ENCODE measurements around the gene CD2BP2.
A peak's percentile ranks its signal among the peaks of the same experiment; 100 is the strongest.
"Not testable (repeated sequence)": the region's sequence is repeated elsewhere in the genome, so short reads cannot be mapped to it uniquely, and the experiment has no call there.

Gene CD2BP2

DNA sequence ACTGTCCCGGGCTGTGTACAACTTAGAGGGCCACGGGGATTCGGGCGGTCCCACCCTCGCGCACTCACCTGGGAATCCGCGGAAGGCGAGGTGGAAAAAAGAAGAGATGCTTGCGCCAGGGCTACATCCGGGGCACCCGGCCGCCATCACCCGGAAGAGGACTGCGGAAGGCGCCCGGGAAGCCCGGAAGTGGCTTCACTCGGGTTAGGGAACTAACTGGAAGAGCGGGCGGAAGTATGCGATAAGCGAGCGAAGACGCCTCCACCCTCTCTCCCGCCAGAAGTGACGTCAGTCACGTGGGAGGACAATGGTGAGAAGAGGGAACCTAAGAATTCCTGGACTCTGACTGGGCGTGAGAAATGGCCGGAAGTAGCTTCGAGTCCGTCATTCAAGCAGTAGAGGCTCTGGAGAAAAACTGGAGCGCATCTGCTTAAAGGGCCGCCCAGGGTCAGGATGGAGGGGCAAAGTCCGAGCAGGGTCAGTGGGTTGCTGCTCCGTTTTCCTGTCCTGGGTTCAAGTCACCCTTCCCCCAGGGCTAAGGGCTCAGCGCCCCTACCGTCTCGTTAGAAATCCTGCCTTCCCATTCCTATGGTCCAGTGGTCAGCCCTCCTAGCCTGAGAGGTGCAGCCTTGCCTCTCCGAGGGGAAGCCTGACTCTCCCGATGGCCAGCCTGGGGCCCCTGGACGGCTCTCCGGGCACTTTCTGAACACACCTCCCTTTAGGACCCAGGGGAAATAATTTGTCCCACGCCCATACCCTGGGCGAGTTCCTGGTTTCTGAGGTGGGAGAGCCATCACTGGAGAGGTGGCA is at the start of gene CD2BP2:
Gene CD2BP2 (minus strand): TSS at position 165 of the 810 bp plus-strand sequence. CDS start 627 bp downstream, outside the sequence.
- DNase-seq = peak; percentile 84 to 86

DNA sequence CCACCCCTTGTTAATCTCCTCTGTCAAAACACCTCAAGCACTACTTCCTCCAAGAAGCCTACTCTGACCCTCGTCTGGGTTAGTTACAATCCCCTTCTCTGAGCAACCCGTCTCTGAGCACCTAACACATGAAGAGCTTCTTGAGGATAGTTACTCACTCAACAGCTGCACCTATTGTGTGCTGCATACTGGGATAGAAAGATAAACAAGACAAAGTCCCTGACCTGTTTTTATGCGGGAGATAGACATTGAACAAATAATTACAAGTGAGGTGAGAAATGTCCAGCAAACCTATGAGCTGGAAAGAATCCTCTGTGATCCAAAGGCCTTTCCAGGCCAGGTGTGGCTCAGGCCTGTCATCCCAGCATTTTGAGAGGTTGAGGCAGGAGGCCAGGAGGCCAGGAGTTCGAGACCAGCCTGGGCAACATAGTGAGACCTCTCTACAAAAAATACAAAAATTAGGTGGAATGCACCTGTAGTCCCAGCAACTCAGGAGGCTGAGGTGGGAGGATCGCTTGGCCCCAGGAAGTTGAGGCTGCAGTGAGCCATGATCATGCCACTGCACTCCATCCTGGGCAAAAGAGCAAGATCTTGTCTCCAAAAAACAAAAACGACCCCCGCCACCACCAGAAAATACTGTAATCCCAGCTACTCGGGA is 46.8 kb upstream of the CD2BP2 start:
- DNase-seq = no peak

DNA sequence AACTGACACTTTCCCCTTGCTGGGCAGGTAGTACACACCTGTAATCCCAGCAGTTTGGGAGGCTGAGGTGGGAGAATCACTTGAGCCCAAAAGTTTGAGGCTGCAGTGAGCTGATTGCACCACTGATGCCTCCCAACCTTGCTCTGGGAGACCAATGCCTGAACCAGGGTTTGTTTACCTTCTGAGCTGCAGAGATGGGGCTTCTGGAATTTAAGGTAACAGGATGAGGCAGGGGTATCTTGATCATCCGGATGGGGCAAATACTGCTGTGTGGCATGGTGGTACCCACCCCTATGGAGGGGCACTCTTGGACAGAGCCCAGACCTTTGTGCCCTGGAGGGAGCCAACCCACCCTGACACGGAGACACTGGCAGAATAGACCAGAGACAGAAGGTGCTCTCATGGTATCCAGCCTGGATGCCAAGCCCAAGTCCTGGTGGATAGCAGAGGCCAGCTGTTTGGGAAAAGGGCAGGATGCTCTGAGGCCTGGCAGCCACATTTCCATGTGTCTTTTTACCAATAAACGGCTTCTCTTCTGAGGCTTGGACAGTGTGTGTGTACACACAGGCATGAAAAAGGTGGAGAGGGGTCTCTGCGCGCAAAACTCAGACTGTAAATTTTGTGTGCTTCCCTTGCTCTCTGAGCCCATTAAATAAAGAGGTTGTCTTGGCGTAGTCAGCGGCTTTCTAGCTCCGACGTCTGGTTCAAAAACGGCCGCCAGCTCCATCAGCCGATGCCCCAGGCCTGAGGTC is 44.5 kb upstream of the CD2BP2 start:
- DNase-seq = no peak

DNA sequence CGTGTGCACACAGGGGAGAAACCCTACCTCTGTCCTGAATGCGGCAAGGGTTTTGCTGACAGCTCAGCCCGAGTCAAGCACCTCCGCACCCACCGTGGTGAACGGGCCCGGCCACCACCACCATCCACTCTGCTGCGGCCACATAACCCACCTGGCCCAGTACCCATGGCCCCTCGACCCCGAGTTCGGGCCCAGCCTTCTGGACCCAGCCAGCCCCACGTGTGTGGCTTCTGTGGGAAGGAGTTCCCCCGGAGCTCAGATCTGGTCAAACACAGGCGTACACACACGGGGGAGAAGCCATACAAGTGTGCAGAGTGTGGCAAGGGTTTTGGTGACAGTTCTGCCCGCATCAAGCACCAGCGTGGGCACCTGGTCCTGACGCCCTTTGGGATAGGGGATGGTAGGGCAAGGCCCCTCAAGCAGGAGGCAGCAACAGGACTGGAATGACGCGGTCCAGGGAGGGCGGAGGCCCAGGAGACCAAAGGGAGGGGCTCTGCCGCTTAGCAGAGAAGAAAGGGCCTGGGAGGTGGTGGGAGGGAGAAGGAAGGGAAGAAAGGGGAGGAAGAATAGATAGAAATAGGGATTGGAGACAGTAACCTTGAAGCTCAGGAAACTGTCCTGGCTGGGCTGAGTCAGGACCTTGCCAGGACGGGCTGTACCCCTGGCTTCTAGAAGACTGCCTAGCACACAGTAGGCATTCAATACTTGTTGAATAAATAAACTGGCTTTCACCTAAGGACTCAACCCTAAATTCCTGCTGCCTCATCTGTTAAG is 43.7 kb upstream of the CD2BP2 start:
- DNase-seq = no peak

DNA sequence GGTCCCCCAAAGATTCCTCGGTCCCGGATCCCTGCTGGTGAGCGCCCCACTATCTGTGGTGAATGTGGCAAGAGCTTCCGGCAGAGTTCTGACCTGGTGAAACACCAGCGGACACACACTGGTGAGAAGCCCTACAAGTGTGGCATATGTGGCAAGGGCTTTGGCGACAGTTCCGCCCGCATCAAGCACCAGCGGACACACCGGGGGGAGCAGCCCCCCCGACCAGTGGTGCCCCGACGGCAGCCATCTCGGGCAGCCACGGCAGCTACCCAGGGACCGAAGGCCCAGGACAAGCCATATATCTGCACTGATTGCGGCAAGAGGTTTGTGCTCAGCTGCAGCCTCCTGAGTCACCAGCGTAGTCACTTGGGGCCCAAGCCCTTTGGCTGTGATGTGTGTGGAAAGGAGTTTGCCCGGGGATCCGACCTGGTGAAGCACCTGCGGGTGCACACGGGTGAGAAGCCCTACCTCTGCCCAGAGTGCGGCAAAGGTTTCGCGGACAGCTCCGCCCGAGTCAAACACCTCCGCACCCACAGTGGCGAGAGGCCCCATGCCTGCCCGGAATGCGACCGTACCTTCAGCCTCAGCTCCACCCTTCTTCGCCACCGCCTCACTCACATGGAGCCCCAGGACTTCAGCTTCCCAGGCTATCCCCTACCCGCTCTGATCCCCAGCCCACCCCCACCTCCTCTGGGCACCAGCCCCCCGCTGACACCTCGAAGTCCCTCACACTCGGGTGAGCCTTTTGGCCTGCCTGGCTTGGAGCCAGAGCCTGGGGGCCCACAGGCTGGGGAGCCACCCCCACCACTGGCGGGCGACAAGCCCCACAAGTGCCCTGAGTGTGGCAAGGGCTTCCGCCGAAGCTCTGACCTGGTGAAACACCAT is 42.9 kb upstream of the CD2BP2 start:
- DNase-seq = no peak

DNA sequence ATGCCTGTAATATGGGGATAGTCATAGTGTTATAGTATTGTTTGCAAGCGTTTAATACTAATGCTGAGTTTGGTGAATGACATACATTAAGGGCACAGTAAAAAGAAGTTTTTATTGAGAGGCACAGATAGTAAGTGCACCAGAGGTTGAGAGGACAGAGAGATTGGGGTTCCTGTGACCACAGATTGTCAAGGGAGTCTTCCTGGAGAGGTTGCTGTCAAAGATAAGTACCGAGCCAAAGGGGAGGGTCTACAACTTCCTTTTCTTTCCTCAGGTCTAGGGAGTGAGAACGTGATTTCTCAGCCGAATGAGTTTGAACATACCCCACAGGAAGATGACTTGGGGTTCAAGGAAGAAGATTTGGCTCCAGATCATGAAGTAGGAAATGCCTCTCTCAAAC is 41.9 kb upstream of the CD2BP2 start:
- no peak for DNase-seq

DNA sequence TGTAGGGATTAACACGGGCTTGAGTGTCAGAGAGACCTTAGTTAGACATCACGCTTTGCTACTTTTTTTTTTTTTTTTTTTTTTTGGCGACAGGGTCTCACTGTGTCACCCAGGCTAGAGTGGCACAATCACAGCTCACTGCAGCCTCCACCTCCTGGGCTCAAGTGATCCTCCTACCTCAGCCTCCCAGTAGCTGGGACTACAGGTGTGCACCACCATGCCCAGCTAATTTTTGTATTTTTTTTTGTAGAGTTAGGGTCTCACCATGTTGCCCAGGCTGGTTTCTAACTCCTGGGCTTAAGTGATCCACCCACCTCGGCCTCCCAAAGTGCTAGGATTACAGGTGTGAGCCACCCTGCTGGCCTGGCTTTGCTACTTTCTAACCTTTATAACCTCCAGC is 41.5 kb upstream of the CD2BP2 start:
- not testable (repeated sequence) for DNase-seq

DNA sequence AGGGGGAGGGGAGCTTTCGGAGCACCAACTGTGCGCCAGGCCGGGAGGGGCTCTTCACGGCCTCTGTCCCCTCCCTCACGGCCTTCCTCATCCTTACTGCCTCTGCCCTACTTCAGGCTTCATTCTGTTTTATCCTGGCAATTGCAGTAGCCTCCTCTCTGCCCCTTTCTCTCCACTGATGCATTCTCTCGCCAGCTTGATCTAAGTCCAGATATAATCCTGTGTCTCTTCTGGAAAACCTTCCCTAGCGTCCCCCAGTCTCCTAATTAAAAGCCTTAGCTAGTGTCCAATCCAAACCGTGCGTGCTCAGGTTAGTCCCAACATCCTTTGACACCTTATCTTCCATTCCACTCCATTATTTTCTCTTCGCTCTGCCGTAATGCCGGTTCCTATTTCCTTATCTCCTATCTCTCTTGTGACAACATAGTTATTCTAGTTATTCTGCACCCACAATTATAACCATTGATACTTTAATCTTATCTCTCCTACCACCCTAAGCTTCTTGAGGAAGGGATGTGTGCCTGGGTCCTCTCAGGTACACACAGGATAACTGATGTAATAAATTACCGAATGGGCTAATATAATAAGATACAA is 41.0 kb upstream of the CD2BP2 start:
- DNase-seq = no peak

DNA sequence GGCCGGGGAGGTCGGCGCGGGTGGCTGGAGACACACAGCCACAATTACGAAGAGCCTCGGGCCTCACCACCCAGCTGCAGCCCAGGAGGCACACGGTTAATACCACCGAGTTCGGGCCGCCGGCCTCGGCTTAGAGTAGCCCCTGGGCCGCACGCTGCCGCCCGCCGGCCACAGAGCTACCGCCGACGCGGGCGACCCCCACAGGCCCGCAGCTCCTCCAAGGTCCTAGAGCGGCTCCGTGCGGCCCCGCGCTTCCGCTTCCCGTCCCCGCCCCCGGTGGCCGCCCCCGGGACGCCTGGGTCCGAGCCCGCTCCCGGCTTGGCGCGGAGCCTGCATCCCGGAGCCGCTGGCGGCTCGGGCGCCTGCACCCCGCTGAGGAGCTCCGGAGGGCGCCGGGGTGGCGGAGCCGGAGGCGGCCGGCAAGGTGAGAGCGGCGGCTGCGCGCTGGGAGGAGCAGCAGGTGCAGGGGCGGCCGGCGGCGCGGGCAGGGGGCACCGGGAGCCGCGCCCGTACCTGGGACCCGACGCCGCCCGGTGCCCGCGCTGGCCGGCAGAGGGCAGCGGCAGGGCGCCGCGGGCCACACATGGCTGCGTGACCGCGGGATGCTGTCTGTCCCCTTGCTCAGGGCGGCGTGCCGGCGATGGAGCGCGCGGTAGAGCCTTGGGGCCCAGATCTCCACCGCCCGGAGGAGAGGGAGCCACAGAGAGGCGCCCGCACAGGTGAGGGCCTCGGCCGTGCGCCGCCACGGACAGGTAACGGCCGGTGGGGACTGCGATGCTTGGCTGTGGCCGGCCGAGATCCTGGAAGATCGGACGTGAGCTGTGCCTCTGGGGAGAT is 40.3 kb upstream of the CD2BP2 start, which contains the start of gene ZNF48:
Gene ZNF48 (plus strand): TSS at position 266 of the 837 bp plus-strand sequence. CDS start 375 bp downstream, at position 641.
- DNase-seq = peak; percentile 24 to 36

DNA sequence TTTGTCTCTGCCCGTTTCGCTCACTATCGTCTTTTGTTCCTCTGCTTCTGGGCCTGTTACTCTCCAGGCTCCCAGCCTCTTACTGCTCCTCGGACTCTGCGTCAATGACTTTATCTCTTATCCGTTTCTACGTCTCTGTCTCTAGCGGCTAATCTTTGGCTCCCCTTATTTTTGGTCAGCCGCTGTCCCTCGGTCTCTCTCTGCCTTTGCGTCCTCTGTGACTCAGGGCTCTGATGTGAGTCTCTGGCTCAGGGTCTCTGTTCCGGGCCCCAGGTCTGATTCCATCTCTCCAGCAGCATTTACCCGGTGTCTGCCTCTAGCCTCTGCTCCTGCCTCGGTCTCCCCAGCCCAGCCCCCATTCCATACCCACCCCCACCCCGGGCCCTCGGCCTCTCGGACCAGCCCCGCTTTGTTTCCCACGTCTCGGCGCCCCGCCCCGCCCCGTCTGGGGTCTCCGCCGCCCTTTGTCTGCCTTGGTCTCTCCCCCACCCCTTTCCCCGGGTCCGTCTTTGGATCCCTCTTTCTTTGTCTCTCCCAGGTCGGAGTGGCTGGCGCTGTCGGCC is 39.6 kb upstream of the CD2BP2 start:
- no peak for DNase-seq

DNA sequence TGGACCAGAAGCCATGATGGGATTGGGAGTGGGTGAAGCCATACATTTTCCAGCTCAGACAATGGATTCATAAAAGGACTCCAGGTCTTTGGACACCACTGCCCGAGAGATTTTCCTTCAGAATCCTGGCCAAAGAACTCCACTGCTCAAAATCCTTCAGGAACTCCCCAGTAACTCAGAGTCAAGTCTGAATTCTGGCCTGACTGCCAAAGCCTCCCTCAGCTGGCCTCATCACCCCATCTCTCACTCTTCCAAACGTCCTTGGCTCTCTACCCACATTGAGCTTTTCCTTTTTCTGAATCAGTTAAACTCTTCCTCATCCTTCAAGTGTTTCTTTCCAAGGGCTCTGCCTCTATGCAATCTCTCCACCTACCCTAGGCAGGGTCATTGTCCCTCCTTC is 28.4 kb upstream of the CD2BP2 start:
- DNase-seq = no peak

DNA sequence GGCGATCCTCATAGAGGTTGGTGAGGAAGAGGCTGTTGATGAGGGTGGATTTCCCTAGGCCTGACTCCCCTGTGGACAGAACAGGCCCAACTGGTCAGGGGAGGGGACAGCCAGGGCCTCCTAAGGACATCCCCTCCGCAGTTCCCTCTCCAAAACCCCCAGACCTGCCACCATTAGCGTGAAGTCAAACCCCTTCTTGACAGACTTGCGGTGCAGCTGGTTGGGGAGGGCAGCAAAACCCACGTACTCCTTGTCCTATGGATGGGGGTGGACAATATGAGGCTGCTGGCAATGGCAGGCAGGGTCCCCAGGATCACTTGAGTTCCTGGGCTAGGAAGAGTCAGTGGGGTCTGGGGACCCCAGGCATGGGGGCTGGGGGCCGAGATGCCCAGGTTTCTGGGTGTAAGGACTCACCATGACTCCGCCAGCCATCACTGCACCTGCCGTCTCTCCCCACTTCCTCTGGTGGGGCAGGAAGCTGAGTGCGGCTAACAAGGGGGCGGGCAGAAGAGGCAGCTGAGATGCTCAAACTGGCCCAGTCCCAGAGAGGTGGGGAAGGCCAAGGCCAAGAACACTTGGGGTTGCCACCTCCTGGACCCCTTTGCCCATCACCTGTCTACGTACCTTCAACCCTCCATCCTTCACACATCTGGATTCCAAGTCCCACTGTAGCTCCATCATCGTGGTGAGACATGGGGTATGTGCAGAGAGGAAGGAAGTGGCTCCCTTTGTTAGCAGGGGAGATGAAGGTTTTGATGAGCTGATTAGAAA is 27.2 kb upstream of the CD2BP2 start, which contains the start of gene SEPTIN1:
Gene SEPTIN1 (minus strand): TSS at position 451 of the 771 bp plus-strand sequence. CDS start 19 bp downstream, at position 432.
- DNase-seq = no peak

DNA sequence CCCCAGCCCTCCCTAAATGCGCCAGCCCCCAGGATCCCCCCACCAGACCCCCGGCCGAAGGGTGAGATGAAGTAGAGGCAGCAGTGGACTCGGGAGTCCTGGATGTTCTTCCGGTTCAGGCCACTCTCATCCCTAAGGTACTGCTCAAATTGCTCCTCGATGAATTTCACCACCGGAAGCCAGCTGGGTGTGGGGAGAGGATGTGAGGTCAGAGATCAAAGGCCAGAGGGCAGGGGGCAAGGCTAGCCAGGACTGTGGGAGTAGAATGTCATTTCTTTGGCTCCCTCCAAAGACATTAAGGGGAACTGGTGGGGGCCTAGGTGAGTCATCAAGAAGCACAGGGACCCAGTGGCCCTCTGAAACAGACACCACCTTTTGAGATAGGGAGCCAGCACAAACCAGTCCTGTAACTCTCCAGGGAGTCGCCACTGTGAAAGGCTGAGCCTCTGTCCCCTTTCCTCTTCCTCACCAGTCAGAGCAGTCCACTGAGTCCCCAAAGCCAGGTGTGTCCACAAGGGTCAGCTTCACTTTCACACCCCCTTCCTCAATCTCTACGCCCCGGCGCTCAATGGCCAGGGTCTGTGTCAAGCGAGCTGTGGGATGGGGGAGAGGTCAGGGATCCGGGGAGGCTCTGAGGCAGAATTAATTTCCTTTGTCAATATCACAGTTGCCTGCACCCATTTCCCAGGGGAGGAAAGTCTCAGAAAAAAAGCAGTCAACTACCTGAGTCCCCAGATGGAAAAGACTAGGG is 26.4 kb upstream of the CD2BP2 start:
- DNase-seq = no peak

DNA sequence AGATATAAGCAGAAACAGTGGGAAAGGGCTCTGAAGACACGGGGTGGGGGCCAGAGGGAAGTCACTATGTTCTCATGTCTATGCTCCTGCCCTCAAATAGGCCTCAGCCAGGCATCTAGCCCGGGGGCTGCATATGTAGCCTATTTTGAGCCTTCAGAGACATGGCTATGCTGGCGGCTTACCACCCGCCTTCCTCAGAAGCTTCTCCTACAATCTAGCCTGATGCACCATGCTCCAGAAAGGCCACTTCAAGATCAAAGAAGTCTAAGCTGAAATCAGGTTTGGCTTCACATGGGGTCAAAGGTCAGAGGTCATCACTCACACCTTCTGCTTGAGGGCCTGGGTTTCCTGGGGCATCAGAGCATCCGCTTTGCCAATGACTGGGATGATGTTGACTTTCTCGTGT is 25.7 kb upstream of the CD2BP2 start:
- no peak for DNase-seq

DNA sequence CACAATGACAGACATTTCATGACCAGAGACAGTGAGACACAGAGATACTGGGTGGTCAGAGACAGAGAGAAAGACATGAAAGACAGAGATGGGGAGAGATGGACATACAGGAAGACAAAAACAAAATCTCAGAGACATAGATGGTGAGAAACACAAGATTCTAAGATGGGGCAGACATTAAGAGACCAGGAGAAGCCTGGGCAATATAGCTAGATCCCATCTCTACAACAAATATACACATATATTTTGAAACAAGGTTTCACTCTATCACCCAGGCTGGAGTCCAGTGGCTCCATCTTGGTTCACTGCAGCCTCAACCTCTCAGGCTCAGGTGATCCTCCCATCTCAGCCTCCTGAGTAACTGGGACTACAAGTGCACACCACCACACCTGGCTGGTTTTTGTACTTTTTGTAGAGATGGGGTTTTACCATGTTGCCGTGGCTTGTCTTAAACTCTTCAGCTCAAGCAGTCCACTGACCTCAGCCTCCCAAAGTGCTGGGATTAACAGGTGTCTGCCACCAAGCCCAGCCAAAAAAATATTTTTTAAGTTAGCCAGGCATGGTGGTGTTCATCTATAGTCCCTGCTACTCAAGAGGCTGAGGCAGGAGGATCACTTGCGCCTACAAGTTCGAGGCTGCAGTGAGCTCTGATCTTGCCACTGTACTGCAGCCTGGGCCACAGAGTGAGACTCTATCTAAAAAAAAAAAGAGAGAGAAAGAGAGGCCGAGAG is 25.1 kb upstream of the CD2BP2 start:
- DNase-seq = no peak

DNA sequence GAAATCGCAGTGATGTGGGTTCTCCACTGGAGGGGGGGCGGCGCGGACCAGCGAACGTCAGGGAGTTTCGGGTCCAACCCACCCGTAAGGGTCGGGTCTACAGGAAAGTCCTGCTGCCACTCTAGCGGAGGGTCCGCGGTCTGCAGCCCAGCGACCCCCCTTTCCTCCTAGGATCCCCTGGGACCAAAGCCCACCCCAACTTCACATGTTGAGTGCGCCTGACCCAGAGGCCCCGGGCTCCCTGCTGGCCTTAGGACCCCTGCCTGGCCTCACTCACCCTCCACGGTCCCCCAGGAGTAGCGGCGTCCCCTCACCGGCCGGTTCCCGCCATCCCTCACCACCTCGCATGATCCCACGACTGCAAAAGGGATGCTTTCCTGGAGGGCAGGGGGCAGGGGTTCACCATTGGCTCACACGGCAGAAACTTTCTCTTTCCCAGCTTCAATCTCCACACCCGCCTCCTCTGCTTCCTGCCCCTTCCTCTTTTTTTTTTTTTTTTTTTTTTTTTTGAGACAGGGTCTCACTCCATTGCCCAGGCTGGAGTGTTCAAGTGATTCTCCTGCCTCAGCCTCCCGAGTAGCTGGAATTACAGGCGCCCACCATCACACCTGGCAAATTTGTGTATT is 24.2 kb upstream of the CD2BP2 start:
- DNase-seq = no peak

Data from Kasumi-1 (cell line).